Parathyroid adenoma (tissue), 2 donors: ENCODE data around the gene PTH1R.

Experiments
- H2AFZ ChIP-seq: fragments of 300-600 bp; sonication (generic); one replicate; pipeline ENCODE4 v1.7.0; 2017; ENCODE audit warnings: antibody characterized with exemption, mild to moderate bottlenecking
- H3K27ac ChIP-seq: fragments of 300-600 bp; sonication (generic); one replicate; pipeline ENCODE4 v1.7.0; 2017
- H3K27me3 ChIP-seq: fragments of 300-600 bp; sonication (generic); one replicate; pipeline ENCODE4 v1.7.0; 2017; ENCODE audit warnings: low read length; ENCODE audit not compliant: control insufficient read depth, insufficient read depth
- H3K36me3 ChIP-seq: fragments of 300-600 bp; sonication (generic); one replicate; pipeline ENCODE4 v1.7.0; 2017; ENCODE audit warnings: low read length; ENCODE audit not compliant: control insufficient read depth, insufficient read depth
- H3K4me1 ChIP-seq: fragments of 300-600 bp; sonication (generic); one replicate; pipeline ENCODE4 v1.7.0; 2017; ENCODE audit warnings: control low read depth
- H3K4me2 ChIP-seq: fragments of 300-600 bp; sonication (generic); one replicate; pipeline ENCODE4 v1.7.0; 2017; ENCODE audit warnings: low read length
- H3K4me3 ChIP-seq: fragments of 300-600 bp; sonication (generic); one replicate; pipeline ENCODE4 v1.7.0; 2017; ENCODE audit warnings: low read depth, low read length
- H3K79me2 ChIP-seq: fragments of 300-600 bp; sonication (generic); one replicate; pipeline ENCODE4 v1.7.0; 2017; ENCODE audit warnings: control low read depth
- H3K9ac ChIP-seq: fragments of 300-600 bp; sonication (generic); one replicate; pipeline ENCODE4 v1.7.0; 2017; ENCODE audit warnings: mild to moderate bottlenecking
- H3K9me3 ChIP-seq: fragments of 300-600 bp; sonication (generic); one replicate; pipeline ENCODE4 v1.7.0; 2017; ENCODE audit warnings: low read length; ENCODE audit not compliant: control insufficient read depth
- CTCF ChIP-seq: fragments of 300-600 bp; sonication (generic); IDR thresholded peaks from one replicate; pipeline ENCODE4 v1.7.0; 2017; ENCODE audit warnings: antibody characterized with exemption, mild to moderate bottlenecking
- donor health status: primary hyperparathyroidism.

Gene PTH1R

GRCh38 chr3:46905661-46906451 lies 28.3 kb downstream of the PTH1R start:
- no peaks in the 10 kb centered on the region for H3K9me3 ChIP-seq
- H3K36me3 ChIP-seq = no peaks in the 10 kb centered on the region
- H3K27me3 ChIP-seq = no peaks in the 10 kb centered on the region
- H3K27ac ChIP-seq = no peak overlapping the region
- H3K9ac ChIP-seq = no peak overlapping the region
- H3K4me1 ChIP-seq = peaks cover 4% of the 10 kb centered on the region
- no peak for TF ChIP-seq CTCF
- H2AFZ ChIP-seq = no peak overlapping the region
- H3K79me2 ChIP-seq = no peaks in the 10 kb centered on the region
- no peak overlapping the region for H3K4me2 ChIP-seq
- no peak overlapping the region for H3K4me3 ChIP-seq

GRCh38 chr3:46906471-46907058 lies 29.0 kb downstream of the PTH1R start:
- H3K27me3 ChIP-seq = no peaks in the 10 kb centered on the region
- H3K4me1 ChIP-seq = peaks cover 4% of the 10 kb centered on the region
- H3K36me3 ChIP-seq = no peaks in the 10 kb centered on the region
- TF ChIP-seq CTCF = no peak
- no peak overlapping the region for H3K27ac ChIP-seq
- no peak overlapping the region for H3K4me2 ChIP-seq
- no peaks in the 10 kb centered on the region for H3K79me2 ChIP-seq
- no peaks in the 10 kb centered on the region for H3K9me3 ChIP-seq
- H3K9ac ChIP-seq = no peak overlapping the region
- H2AFZ ChIP-seq = no peak overlapping the region
- no peak overlapping the region for H3K4me3 ChIP-seq

- H3K4me2 ChIP-seq = no peak overlapping the region
- no peak for TF ChIP-seq CTCF
- H3K9ac ChIP-seq = no peak overlapping the region
- no peak overlapping the region for H3K4me3 ChIP-seq
- no peaks in the 10 kb centered on the region for H3K9me3 ChIP-seq
- no peaks in the 10 kb centered on the region for H3K36me3 ChIP-seq
- peaks cover 4% of the 10 kb centered on the region for H3K4me1 ChIP-seq
- H3K27me3 ChIP-seq = no peaks in the 10 kb centered on the region
- H3K27ac ChIP-seq = no peak overlapping the region
- H2AFZ ChIP-seq = no peak overlapping the region
- no peaks in the 10 kb centered on the region for H3K79me2 ChIP-seq
Observed at GRCh38 chr3:46907271-46907670, 29.8 kb downstream of the PTH1R start.

- Histone ChIP-seq H3K36me3 (no peaks in the 10 kb centered on the region), H3K9ac (no peak overlapping the region), H3K4me3 (no peak overlapping the region), H3K4me2 (no peak overlapping the region), H3K79me2 (no peaks in the 10 kb centered on the region), H2AFZ (no peak overlapping the region), H3K27me3 (no peaks in the 10 kb centered on the region), H3K9me3 (no peaks in the 10 kb centered on the region), H3K4me1 (peaks cover 4% of the 10 kb centered on the region), H3K27ac (no peak overlapping the region)
- no peak for TF ChIP-seq CTCF
Observed at GRCh38 chr3:46907960-46908293, 30.4 kb downstream of the PTH1R start.
